GM18517 (cell line): ENCODE data around the gene GNAT2.

Source experiments
- ATAC-seq: cut with Tn5 transposase; IDR thresholded peaks from one replicate; pipeline ENCODE4 v1.9.1; 2021; ENCODE audit warnings: mild to moderate bottlenecking, moderate library complexity; ENCODE audit not compliant: unreplicated experiment

GNAT2 gene

GRCh38 chr1:109613361-109614147 lies 5.9 kb downstream of the GNAT2 start:
- ATAC-seq: no peak

DNA sequence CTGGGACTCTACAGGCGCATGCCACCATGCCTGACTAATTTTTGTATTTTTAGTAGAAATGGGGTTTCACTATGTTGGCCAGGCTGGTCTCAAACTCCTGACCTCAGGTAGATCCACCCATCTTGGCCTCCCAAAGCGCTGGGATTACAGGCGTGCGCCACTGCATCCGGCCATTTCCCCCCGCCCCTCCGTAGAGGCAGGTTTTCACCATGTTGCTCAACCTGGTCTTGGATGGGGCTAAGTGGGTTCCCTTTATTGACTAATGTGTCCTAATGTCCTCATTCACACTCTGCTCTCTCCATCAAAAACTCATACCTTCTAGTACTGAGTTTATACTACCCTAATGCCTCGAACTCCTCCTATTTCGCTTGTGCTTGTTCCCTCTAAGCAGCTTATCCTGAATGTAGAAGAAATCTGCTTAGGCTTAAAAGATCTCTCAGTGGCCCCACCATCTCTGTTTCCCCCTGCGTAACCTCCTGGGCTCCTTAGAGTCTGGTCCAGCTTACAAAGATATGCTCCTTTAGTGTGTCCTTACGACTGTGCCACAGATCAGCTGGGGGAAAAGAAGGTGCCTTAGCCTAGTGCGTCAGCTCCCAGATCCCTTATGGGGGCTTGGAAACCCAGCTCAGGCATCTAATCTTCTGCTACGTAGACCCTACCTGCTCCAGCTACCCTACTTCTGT lies 8.0 kb downstream of the GNAT2 start:
- no peak for ATAC-seq

GRCh38 chr1:109610609-109611307 lies 8.7 kb downstream of the GNAT2 start:
- ATAC-seq: no peak

- ATAC-seq: no peak
These were observed 9.5 kb downstream of the GNAT2 start for GRCh38 chr1:109609881-109610280.

DNA sequence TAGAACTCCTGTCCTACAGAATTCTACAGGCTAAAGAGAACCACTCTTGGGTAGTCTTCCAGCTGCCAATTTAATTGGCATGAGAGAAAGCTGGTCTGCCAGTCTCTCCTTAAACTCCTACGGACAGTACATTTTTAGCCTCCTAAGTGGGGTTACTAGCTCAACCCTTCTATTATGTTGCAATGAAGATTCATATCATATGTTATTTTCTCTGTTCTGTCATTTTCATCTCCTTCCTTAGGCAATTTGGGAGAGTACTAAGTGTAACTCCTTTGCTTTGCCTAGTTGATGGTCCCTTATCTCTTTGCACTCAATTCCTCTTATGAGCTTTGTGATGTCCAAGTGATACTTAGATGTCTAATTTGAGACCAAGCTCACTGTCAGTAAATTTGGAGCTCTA lies 14.0 kb downstream of the GNAT2 start:
- ATAC-seq: no peak

GRCh38 chr1:109603229-109603628 lies 16.2 kb downstream of the GNAT2 start:
- no peak for ATAC-seq

DNA sequence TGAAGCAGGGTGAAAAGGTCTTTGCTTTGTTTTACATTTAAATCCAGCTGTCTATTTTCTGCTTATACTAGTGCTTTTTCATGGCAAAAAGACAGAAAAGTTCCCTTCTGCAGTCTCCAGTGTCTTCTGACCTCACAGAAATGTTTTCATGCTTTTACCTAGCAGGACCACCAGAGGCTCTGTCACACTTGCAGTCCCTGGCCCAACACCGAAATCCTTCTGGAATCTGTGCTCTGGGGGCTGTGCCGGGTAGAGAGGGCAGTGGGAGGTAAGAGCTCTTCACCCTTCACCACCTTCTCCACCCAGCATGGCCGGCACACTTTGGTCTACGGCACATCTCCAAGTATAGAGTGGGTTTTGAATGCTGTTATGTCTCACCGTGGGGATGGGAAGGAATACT lies 20.8 kb downstream of the GNAT2 start:
- ATAC-seq: no peak

DNA sequence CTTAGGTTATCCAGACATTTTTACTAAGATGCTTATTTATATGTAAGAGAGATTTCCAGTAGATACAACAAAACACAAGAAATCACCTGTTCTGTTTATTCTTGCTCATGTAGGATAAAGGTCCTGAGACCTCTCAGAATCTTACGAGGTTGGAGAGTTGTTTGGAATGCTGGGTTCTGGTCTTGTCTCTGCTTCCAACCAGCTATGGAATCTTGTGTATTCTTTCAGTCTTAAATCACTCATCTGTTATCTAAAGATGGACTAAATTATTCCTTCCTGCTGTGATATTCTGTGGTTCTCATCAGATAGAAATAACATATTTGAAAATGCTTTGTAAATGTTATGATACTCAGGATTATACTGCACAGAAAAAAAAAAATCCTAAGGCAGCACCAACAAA lies 21.3 kb downstream of the GNAT2 start:
- no peak for ATAC-seq

GRCh38 chr1:109595531-109595930 lies 23.9 kb downstream of the GNAT2 start:
- no peak for ATAC-seq

DNA sequence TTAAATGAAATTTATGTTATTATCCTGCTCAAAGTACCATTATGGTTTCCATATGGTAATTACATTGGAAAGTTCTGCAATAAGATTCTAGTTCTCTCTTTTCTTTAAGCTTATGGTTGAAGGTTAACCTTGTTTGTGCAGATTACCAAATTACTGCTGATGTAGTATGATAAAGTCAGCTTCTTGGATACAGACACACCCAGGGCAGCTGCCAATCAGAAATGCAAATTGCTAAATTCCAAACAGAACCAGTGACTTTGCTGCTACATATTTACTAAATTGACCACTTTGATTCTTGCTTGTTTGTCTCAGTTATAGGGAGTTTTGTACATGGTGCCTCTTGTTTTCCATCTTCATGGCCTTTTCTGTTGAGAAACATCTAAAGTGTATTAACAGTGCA lies 26.5 kb downstream of the GNAT2 start:
- no peak for ATAC-seq

DNA sequence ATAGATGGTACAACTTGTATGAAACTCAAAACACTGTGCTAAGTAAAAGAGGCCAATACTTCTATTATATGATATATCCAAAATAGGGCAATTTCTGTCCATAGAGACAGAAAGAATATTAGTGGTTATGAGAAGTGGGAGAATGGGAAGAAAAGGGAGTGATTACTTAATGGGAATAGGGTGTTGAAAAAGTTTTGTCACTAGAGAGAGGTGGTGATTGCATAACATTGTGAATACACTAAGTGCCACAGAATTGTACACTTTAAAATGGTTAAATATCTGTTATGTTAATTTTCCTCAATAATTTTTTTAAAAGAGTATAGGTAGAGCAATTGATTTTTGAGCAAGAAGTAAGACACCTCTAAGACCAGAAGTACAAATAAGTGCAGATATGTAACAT lies 29.7 kb downstream of the GNAT2 start:
- ATAC-seq: no peak

GRCh38 chr1:109589177-109589576 lies 30.2 kb downstream of the GNAT2 start:
- no peak for ATAC-seq

- ATAC-seq: no peak
These were observed 33.4 kb downstream of the GNAT2 start for GRCh38 chr1:109586055-109586454.

GRCh38 chr1:109584766-109585165 lies 34.6 kb downstream of the GNAT2 start:
- ATAC-seq: no peak

GRCh38 chr1:109582021-109582420 lies 37.4 kb downstream of the GNAT2 start:
- no peak for ATAC-seq

DNA sequence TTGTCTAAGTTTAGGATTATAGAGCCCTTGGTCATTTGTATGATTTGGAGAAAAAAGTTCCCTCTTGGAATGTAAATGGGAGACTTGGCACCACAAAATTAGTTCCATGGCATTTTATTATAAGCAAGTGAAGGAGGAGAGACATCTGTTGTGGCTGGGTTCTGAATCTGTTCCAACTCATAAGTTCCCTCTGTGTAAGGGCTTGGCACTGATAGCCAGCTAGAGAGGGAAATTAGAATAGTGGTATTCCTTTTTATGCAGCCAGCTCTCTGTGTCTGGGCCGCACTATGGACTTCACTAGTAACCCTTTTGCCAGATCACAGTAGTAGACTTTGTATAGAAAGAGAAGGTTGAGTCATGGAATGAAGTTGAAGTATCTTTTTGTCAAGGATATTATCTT lies 39.9 kb downstream of the GNAT2 start:
- ATAC-seq: no peak

GRCh38 chr1:109578947-109579443 lies 40.4 kb downstream of the GNAT2 start:
- ATAC-seq: no peak

- ATAC-seq: no peak
These were observed 45.6 kb downstream of the GNAT2 start for GRCh38 chr1:109573785-109574184.

- ATAC-seq: no peak
These were observed 49.0 kb downstream of the GNAT2 start for GRCh38 chr1:109570414-109570813.

DNA sequence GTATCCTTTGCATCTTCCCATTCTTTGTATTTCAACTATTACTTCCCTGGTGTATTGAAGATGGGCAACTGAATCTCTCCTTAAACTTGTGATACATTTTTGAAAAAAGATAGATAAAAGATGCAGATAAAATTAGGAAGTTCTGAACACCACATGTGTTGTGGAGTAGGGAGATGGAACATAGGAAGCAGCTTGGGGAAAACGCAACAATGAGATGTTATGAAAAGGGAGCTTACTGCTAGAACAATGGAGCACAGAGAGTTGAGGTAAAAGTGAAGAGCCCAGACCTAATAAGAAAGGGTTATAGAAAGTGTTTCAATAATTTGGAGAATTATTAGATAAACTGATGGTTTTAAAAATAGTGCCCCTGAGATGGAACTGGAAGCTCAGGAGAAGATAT lies 50.1 kb downstream of the GNAT2 start:
- ATAC-seq: no peak

- no peak for ATAC-seq
These were observed 51.3 kb downstream of the GNAT2 start for GRCh38 chr1:109567877-109568672.
